AG04449 (cell line): ENCODE measurements around the gene VILL.

Experiments
- CTCF ChIA-PET: fragments of 350-600 bp; formaldehyde crosslinking; extraction: SDS; loops from one replicate; lab custom pipeline; 2021; ENCODE audit warnings: antibody characterized with exemption; lab: Yijun Ruan, JAX
- POLR2A ChIA-PET: fragments of 400-600, 350-600 bp; formaldehyde crosslinking; extraction: SDS; loops from one replicate; lab custom pipeline; 2020; ENCODE audit warnings: antibody characterized with exemption, inconsistent platforms; lab: Yijun Ruan, JAX
- DNase-seq: peaks from one replicate; pipeline ENCODE4 v3.0.0-alpha.2; 2010; ENCODE audit warnings: low read depth, low spot score
- H3K4me3 ChIP-seq: 2 replicates; pipeline ENCODE4 v1.5.1; 2011; ENCODE audit warnings: low read depth, mild to moderate bottlenecking, control low read depth, low read length
- TF ChIP-seq, protein P1 (sequence below): IDR thresholded peaks from one replicate; pipeline ENCODE4 v1.5.1; 2011; ENCODE audit warnings: mild to moderate bottlenecking, moderate library complexity, low read length, control low read depth, inconsistent platforms; ENCODE audit not compliant: insufficient read depth; ENCODE audit errors: missing control alignments

Gene VILL

DNA sequence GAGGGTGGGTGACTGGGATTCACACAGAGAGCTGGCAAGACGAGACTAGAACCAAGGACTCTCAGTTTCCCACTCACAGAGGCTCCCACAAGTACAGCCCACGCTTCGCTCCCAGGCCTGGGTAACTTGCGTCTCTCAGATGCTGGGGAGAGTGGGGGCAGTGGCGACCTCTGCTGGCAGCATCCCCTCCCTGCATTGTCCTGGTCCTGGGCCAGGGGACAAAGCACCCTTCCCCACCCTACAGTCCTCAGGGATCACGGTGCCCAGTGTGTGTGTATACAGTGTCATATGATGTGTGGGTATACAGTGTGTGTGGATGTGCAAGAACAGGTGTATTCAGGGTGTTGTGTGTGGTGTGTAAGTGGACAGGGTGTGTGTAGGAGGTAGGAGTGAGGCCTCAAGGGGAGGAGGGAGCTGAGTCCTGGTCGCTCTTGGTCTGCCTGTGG is 12.8 kb downstream of the VILL start:
- TF ChIP-seq, protein P1, sequence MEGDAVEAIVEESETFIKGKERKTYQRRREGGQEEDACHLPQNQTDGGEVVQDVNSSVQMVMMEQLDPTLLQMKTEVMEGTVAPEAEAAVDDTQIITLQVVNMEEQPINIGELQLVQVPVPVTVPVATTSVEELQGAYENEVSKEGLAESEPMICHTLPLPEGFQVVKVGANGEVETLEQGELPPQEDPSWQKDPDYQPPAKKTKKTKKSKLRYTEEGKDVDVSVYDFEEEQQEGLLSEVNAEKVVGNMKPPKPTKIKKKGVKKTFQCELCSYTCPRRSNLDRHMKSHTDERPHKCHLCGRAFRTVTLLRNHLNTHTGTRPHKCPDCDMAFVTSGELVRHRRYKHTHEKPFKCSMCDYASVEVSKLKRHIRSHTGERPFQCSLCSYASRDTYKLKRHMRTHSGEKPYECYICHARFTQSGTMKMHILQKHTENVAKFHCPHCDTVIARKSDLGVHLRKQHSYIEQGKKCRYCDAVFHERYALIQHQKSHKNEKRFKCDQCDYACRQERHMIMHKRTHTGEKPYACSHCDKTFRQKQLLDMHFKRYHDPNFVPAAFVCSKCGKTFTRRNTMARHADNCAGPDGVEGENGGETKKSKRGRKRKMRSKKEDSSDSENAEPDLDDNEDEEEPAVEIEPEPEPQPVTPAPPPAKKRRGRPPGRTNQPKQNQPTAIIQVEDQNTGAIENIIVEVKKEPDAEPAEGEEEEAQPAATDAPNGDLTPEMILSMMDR, result peak; percentile 85
- ChIA-PET CTCF (interaction anchor here (0.6 to 4.7 kb wide), 27 partner anchors 8 to 479 kb away, joined by 3 to 40 read pairs (median 3); partner anchors contain the start of gene PLCD1), POLR2A (no interaction called here)
- no peak for DNase-seq
- H3K4me3 ChIP-seq, result no peak overlapping the region

DNA sequence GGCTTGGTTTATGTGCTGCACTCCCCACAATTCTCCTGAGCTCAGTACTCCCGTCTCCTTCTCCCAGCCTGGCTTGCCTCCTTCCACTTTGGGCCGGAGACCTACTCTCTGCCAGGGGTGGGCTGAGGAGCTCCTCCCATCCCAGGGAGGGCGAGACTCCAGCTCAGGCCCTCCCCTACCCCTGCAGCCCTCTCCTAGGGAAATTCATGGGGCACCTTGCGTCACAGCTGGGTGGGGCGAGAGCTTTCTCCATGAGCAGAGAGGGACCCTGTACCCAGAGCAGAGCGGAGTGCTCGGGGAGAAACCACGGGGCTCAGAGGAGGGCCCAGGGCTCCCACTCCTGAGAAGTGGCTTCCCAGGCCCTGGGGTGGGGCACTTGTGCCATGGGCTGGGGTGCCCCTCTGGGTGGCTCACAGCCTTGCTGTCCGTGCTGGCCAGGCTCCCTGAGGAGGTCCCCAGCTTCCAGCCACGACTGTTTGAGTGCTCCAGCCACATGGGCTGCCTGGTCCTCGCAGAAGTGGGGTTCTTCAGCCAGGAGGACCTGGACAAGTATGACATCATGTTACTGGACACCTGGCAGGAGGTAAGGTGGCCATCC is 13.3 kb downstream of the VILL start:
- CTCF ChIA-PET, result interaction anchor here (0.6 to 4.7 kb wide), 27 partner anchors 10 to 479 kb away, joined by 3 to 40 read pairs (median 3); partner anchors contain the start of gene PLCD1
- H3K4me3 ChIP-seq, result no peak overlapping the region
- DNase-seq, result no peak
- TF ChIP-seq, protein P1, result no peak
- POLR2A ChIA-PET, result no interaction called here

- ChIA-PET POLR2A (no interaction called here), CTCF (interaction anchor here (0.7 to 4.7 kb wide), 21 partner anchors 8 to 476 kb away, joined by 3 to 40 read pairs (median 4); no protein-coding TSS in a partner anchor)
- DNase-seq, result no peak
- H3K4me3 ChIP-seq, result no peak overlapping the region
- TF ChIP-seq, protein P1, result peak; percentile 75
These were observed 14.0 kb downstream of the VILL start for GRCh38 chr3:38004415-38005075.

- ChIA-PET POLR2A (no interaction called here), CTCF (interaction anchor here (1.0 to 4.7 kb wide), 7 partner anchors 8 to 475 kb away, joined by 3 to 40 read pairs (median 8); no protein-coding TSS in a partner anchor)
- DNase-seq, result no peak
- H3K4me3 ChIP-seq, result no peak overlapping the region
- TF ChIP-seq, protein P1, result no peak
These were observed 14.8 kb downstream of the VILL start for GRCh38 chr3:38005076-38006020.

- no peak for DNase-seq
- ChIA-PET POLR2A (no interaction called here), CTCF (interaction anchor here (0.7 to 3.2 kb wide), 3 partner anchors 8 to 338 kb away, joined by 3 to 8 read pairs (median 5); no protein-coding TSS in a partner anchor)
- TF ChIP-seq, protein P1, result no peak
- no peak overlapping the region for H3K4me3 ChIP-seq
These were observed 15.4 kb downstream of the VILL start for GRCh38 chr3:38006031-38006430.
